ENCODE measurements around the gene TMEM156. TPM values are rescaled to one million over a fixed set of nuclear protein-coding genes. Genes with fewer than 3 reads are reported as not detected.

Gene TMEM156
- total RNA-seq, 2 donors from 2014 or later: not detected

DNA sequence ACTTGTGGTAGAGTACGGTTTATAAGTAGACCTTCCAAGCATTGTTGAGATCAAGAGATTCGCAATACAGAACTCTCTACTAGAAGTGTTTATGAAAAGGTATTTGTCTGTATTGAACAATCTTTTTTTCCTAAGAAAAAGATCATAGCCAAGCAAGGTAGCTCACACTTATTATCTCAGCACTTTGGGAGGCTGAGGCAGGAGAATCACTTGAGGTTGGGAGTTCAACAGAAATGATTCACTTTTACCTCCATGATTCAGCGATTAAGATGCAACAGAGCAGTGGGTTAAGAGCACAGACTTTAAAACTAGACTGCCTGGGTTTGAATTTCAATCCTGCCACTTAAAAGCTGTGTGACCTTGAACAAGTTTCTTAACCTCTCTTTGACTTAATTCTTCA lies 74.3 kb downstream of the TMEM156 start:
- Mint-ChIP-seq H3K27me3 (ENCODE audit: insufficient read depth) (no peaks in the 10 kb centered on the region), H3K9me3 (no peaks in the 10 kb centered on the region), H3K27ac (no peak overlapping the region), H3K4me1 (no peaks in the 10 kb centered on the region), H3K4me3 (no peak overlapping the region), H3K36me3 (ENCODE audit: low read depth) (no peaks in the 10 kb centered on the region)
- Histone ChIP-seq H3K27ac (ENCODE audit: low read depth, low read length) (no peak overlapping the region), H3K4me3 (ENCODE audit: low read length) (no peak overlapping the region), H3K9ac (ENCODE audit: extremely low read depth, low read length, poor library complexity, severe bottlenecking) (no peak overlapping the region), H3K9me3 (ENCODE audit: control insufficient read depth, low read length) (no peaks in the 10 kb centered on the region), H3K4me1 (ENCODE audit: control insufficient read depth, insufficient read depth, low read length) (no peaks in the 10 kb centered on the region), H3K36me3 (ENCODE audit: control insufficient read depth, insufficient read depth, low read length) (no peaks in the 10 kb centered on the region), H3K27me3 (ENCODE audit: control insufficient read depth, insufficient read depth, low read length, poor library complexity, severe bottlenecking) (no peaks in the 10 kb centered on the region)
- WGBS, 2 experiments (ENCODE audit: insufficient coverage in 1 of 2, insufficient read length in 1 of 2): 100% methylated on average over 1 to 3 of the region's 3 CpGs
- TF ChIP-seq, protein P1, sequence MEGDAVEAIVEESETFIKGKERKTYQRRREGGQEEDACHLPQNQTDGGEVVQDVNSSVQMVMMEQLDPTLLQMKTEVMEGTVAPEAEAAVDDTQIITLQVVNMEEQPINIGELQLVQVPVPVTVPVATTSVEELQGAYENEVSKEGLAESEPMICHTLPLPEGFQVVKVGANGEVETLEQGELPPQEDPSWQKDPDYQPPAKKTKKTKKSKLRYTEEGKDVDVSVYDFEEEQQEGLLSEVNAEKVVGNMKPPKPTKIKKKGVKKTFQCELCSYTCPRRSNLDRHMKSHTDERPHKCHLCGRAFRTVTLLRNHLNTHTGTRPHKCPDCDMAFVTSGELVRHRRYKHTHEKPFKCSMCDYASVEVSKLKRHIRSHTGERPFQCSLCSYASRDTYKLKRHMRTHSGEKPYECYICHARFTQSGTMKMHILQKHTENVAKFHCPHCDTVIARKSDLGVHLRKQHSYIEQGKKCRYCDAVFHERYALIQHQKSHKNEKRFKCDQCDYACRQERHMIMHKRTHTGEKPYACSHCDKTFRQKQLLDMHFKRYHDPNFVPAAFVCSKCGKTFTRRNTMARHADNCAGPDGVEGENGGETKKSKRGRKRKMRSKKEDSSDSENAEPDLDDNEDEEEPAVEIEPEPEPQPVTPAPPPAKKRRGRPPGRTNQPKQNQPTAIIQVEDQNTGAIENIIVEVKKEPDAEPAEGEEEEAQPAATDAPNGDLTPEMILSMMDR (conservative IDR thresholded peaks at IDR 0.05): no peak
- DNase-seq: no peak

DNA sequence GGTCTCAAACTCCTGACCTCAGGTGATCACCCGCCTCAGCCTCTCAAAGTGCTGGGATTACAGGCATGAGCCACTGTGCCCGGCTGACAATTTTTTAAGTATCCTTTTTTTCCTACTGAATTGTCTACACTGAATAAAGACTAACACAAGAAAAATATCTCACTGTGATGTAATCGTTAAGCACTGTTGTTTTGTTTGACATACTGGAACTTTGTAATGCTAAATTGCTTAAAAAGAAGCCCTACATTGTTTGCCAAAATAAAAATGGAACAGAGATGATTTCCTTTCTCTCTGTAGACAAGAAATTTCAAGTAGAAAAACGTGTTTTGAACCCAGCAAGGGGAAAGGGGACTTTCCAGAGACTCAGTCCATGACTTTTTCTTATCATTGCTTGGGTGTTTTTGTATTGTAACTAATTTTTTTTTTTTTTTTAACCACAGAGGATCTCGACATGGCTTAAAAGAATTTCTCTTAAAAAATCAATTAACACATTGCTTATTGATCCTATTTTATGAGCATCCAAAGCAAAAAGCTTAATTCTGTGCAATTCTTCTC lies 74.9 kb downstream of the TMEM156 start:
- TF ChIP-seq, protein P1 (conservative IDR thresholded peaks at IDR 0.05): no peak
- Mint-ChIP-seq H3K27ac (no peak overlapping the region), H3K27me3 (ENCODE audit: insufficient read depth) (no peaks in the 10 kb centered on the region), H3K4me3 (no peak overlapping the region), H3K9me3 (no peaks in the 10 kb centered on the region), H3K4me1 (no peaks in the 10 kb centered on the region), H3K36me3 (ENCODE audit: low read depth) (no peaks in the 10 kb centered on the region)
- Histone ChIP-seq H3K27me3 (ENCODE audit: control insufficient read depth, insufficient read depth, low read length, poor library complexity, severe bottlenecking) (no peaks in the 10 kb centered on the region), H3K36me3 (ENCODE audit: control insufficient read depth, insufficient read depth, low read length) (no peaks in the 10 kb centered on the region), H3K9ac (ENCODE audit: extremely low read depth, low read length, poor library complexity, severe bottlenecking) (no peak overlapping the region), H3K27ac (ENCODE audit: low read depth, low read length) (no peak overlapping the region), H3K9me3 (ENCODE audit: control insufficient read depth, low read length) (no peaks in the 10 kb centered on the region), H3K4me3 (ENCODE audit: low read length) (no peak overlapping the region), H3K4me1 (ENCODE audit: control insufficient read depth, insufficient read depth, low read length) (no peaks in the 10 kb centered on the region)
- 73 to 76% methylated on average over 3 to 5 of the region's 5 CpGs for WGBS, 2 experiments (ENCODE audit: insufficient coverage in 1 of 2, insufficient read length in 1 of 2)
- no peak for DNase-seq

DNA sequence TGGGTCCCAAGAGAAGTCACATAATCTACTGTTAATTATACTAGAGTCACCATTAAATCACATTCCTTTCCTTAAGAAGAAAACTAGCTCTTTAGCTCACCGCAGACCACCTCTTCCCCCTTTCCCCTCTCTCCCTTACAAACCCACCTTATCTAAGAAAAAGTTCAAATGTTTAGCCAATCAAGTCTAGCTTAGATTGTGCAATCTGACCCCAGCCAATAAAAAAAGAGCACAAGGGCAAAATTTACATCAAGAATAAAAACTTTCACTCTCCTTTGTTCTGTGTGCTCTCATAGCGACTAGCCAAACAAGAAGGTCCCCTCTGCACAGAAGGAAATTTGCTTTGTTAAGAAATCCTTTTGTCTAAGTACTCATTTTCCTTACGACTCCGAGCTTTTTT lies 76.3 kb downstream of the TMEM156 start:
- Histone ChIP-seq H3K36me3 (ENCODE audit: control insufficient read depth, insufficient read depth, low read length) (no peaks in the 10 kb centered on the region), H3K9ac (ENCODE audit: extremely low read depth, low read length, poor library complexity, severe bottlenecking) (no peak overlapping the region), H3K4me1 (ENCODE audit: control insufficient read depth, insufficient read depth, low read length) (no peaks in the 10 kb centered on the region), H3K9me3 (ENCODE audit: control insufficient read depth, low read length) (no peaks in the 10 kb centered on the region), H3K27ac (ENCODE audit: low read depth, low read length) (no peak overlapping the region), H3K4me3 (ENCODE audit: low read length) (no peak overlapping the region), H3K27me3 (ENCODE audit: control insufficient read depth, insufficient read depth, low read length, poor library complexity, severe bottlenecking) (no peaks in the 10 kb centered on the region)
- 81 to 94% methylated on average over 3 to 4 of the region's 4 CpGs for WGBS, 2 experiments (ENCODE audit: insufficient coverage in 1 of 2, insufficient read length in 1 of 2)
- Mint-ChIP-seq H3K27me3 (ENCODE audit: insufficient read depth) (no peaks in the 10 kb centered on the region), H3K9me3 (no peaks in the 10 kb centered on the region), H3K27ac (no peak overlapping the region), H3K4me3 (no peak overlapping the region), H3K36me3 (ENCODE audit: low read depth) (no peaks in the 10 kb centered on the region), H3K4me1 (no peaks in the 10 kb centered on the region)
- TF ChIP-seq, protein P1 (conservative IDR thresholded peaks at IDR 0.05): no peak
- DNase-seq: no peak

All from endodermal cell (in vitro differentiated cells).